ENCODE data around the gene KRTAP10-8.

The KRTAP10-8 gene

GRCh38 chr21:44593598-44594405 lies 18.1 kb upstream of the KRTAP10-8 start (continued):
- TF ChIP-seq CSRNP3 (CRISPR knock-in tag; IDR thresholded peaks at IDR 0.05): no peak

DNA sequence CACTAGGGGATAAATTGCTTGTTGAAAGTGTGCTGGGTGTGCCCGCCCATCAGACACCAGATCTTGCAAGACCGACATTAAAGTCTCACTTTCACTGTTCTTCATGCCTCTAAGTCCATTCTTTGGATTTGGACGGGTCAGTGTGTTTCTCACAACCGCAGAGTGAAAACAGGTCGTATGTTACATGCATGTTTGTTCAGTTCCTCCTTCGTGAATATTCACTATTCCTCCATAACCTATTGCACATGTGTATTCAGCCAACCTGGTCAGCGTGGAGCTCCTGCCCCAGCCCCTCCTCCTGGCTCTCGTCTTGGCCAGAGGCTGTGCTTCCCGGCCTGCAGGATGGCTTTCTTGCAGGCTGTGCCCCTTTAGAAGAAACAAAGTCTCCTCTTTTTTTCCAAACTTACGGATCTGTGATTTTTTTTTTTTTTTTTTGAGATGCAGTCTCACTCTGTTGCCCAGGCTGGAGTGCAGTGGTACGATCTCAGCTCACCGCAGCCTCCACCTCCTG lies 17.4 kb upstream of the KRTAP10-8 start:
- no peak for TF ChIP-seq CSRNP3 (CRISPR knock-in tag; IDR thresholded peaks at IDR 0.05)
- TF ChIP-seq SNAI2 (CRISPR knock-in tag; IDR thresholded peaks at IDR 0.05): no peak
- no peak for ATAC-seq

- no peak for ATAC-seq
- TF ChIP-seq, protein P1, sequence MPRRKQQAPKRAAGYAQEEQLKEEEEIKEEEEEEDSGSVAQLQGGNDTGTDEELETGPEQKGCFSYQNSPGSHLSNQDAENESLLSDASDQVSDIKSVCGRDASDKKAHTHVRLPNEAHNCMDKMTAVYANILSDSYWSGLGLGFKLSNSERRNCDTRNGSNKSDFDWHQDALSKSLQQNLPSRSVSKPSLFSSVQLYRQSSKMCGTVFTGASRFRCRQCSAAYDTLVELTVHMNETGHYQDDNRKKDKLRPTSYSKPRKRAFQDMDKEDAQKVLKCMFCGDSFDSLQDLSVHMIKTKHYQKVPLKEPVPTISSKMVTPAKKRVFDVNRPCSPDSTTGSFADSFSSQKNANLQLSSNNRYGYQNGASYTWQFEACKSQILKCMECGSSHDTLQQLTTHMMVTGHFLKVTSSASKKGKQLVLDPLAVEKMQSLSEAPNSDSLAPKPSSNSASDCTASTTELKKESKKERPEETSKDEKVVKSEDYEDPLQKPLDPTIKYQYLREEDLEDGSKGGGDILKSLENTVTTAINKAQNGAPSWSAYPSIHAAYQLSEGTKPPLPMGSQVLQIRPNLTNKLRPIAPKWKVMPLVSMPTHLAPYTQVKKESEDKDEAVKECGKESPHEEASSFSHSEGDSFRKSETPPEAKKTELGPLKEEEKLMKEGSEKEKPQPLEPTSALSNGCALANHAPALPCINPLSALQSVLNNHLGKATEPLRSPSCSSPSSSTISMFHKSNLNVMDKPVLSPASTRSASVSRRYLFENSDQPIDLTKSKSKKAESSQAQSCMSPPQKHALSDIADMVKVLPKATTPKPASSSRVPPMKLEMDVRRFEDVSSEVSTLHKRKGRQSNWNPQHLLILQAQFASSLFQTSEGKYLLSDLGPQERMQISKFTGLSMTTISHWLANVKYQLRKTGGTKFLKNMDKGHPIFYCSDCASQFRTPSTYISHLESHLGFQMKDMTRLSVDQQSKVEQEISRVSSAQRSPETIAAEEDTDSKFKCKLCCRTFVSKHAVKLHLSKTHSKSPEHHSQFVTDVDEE (CRISPR knock-in tag; IDR thresholded peaks at IDR 0.05): no peak
- TF ChIP-seq PPARA (CRISPR knock-in tag; IDR thresholded peaks at IDR 0.05; ENCODE audit: borderline replicate concordance) (no peak), CSRNP3 (CRISPR knock-in tag; IDR thresholded peaks at IDR 0.05) (no peak), ESRRG (CRISPR knock-in tag; IDR thresholded peaks at IDR 0.05) (no peak), TOX (CRISPR knock-in tag; IDR thresholded peaks at IDR 0.05; ENCODE audit: borderline replicate concordance) (no peak), ARNTL (CRISPR knock-in tag; IDR thresholded peaks at IDR 0.05; ENCODE audit: borderline replicate concordance, low read depth) (no peak), OSR1 (CRISPR knock-in tag; IDR thresholded peaks at IDR 0.05) (no peak), ISL1 (CRISPR knock-in tag; IDR thresholded peaks at IDR 0.05) (no peak)
Measured at GRCh38 chr21:44595524-44595923, 16.4 kb upstream of the KRTAP10-8 start.

DNA sequence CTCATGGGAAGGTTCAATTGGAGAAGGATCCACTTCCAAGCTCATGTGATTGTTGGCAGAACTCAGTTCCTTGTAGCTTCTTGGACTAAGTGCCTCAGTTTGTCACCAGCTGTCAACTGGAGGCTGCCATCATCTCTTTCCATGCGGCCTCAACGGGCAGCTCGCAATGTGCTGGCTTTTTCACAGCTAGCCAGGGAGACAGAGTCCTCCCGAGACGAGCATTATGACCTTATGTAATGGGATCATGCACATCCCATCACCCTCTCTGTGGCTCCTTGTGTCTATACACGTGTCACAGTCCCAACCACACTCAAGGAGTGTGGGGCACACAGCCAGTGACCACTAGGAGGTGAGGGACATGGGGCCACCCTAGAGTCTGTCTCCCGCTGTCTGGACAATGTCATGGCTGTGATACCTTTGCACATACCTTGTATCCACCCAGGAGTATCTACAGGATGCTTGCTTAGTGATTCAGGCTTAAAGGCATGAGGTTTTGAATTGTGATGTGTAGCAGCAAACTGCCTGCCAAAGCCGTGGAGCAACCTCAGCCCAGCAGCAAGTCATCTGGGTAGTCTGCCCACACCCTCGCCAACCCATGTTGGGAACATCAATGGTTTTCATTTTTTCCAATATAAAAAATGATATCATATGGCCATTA lies 15.7 kb upstream of the KRTAP10-8 start:
- ATAC-seq: no peak
- TF ChIP-seq ZFP30 (CRISPR knock-in tag; IDR thresholded peaks at IDR 0.05): no peak
- TF ChIP-seq OSR1 (CRISPR knock-in tag; IDR thresholded peaks at IDR 0.05): no peak
- no peak for TF ChIP-seq ZNF8 (CRISPR knock-in tag; IDR thresholded peaks at IDR 0.05)
- no peak for TF ChIP-seq ISL1 (CRISPR knock-in tag; IDR thresholded peaks at IDR 0.05)
- TF ChIP-seq TCF4 (CRISPR knock-in tag; IDR thresholded peaks at IDR 0.05; ENCODE audit: borderline replicate concordance): no peak
- TF ChIP-seq ZNF565 (CRISPR knock-in tag; conservative IDR thresholded peaks at IDR 0.05; ENCODE audit: low read depth): no peak
- TF ChIP-seq ZC3H10 (CRISPR knock-in tag; IDR thresholded peaks at IDR 0.05): no peak
- TF ChIP-seq ZNF70 (CRISPR knock-in tag; IDR thresholded peaks at IDR 0.05): no peak
- no peak for TF ChIP-seq CSDC2 (CRISPR knock-in tag; IDR thresholded peaks at IDR 0.05)

DNA sequence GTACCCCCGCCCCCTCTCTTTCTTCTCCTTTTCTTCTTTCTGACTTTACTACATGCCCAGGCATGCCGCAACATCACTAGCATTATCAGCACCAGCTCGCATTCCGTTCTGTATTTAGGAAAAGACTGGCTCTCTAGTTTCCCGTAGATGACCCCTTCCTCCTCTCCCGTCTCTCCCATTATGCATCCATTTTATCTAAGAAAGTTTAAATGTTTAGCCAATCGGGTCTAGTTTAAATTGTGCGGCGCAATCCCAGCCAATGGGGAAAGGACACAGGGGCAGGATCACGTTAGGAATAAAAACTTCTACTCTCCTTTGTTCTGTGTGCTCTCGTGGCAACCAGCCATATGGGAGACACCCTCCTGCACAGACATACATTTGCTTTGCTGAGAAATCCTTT lies 13.8 kb upstream of the KRTAP10-8 start:
- no peak for ATAC-seq
- no peak for TF ChIP-seq ESRRG (CRISPR knock-in tag; IDR thresholded peaks at IDR 0.05)
- TF ChIP-seq ISL1 (CRISPR knock-in tag; IDR thresholded peaks at IDR 0.05): no peak
- TF ChIP-seq, protein P2, sequence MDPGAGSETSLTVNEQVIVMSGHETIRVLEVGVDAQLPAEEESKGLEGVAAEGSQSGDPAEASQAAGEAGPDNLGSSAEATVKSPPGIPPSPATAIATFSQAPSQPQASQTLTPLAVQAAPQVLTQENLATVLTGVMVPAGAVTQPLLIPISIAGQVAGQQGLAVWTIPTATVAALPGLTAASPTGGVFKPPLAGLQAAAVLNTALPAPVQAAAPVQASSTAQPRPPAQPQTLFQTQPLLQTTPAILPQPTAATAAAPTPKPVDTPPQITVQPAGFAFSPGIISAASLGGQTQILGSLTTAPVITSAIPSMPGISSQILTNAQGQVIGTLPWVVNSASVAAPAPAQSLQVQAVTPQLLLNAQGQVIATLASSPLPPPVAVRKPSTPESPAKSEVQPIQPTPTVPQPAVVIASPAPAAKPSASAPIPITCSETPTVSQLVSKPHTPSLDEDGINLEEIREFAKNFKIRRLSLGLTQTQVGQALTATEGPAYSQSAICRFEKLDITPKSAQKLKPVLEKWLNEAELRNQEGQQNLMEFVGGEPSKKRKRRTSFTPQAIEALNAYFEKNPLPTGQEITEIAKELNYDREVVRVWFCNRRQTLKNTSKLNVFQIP (CRISPR knock-in tag; IDR thresholded peaks at IDR 0.05; ENCODE audit: borderline replicate concordance, low read depth): no peak
- no peak for TF ChIP-seq ARNTL (CRISPR knock-in tag; IDR thresholded peaks at IDR 0.05; ENCODE audit: borderline replicate concordance, low read depth)
- no peak for TF ChIP-seq CREB5 (CRISPR knock-in tag; IDR thresholded peaks at IDR 0.05; ENCODE audit: low read depth)
- TF ChIP-seq, protein P1 (CRISPR knock-in tag; IDR thresholded peaks at IDR 0.05): no peak
- TF ChIP-seq ZFP30 (CRISPR knock-in tag; IDR thresholded peaks at IDR 0.05): no peak

Measured in SK-N-SH treated with all-trans-retinoic acid at 6 μM for 48 hours (cell line).